ENCODE measurements around the gene RS1.

- no peak for TF ChIP-seq FEZF1 (tag by site-specific recombination; IDR thresholded peaks at IDR 0.05)
- no peak for TF ChIP-seq CTCF (tag by site-specific recombination; IDR thresholded peaks at IDR 0.05)
- no peak for TF ChIP-seq ZNF549 (tag by site-specific recombination; IDR thresholded peaks at IDR 0.05)
- no peak for TF ChIP-seq PBX3 (CRISPR knock-in tag; IDR thresholded peaks at IDR 0.05)
- TF ChIP-seq ZBTB11 (tag by site-specific recombination; conservative IDR thresholded peaks at IDR 0.05; ENCODE audit: low read depth) = no peak
- no peak for TF ChIP-seq ZFP41 (tag by site-specific recombination; IDR thresholded peaks at IDR 0.05; ENCODE audit: borderline replicate concordance)
Observed at GRCh38 chrX:18714910-18715309, 43.0 kb upstream of the RS1 start.
